Measurements from ENCODE around the gene IPO4.
A peak's percentile ranks its signal among the peaks of the same experiment; 100 is the strongest.

Gene IPO4

DNA sequence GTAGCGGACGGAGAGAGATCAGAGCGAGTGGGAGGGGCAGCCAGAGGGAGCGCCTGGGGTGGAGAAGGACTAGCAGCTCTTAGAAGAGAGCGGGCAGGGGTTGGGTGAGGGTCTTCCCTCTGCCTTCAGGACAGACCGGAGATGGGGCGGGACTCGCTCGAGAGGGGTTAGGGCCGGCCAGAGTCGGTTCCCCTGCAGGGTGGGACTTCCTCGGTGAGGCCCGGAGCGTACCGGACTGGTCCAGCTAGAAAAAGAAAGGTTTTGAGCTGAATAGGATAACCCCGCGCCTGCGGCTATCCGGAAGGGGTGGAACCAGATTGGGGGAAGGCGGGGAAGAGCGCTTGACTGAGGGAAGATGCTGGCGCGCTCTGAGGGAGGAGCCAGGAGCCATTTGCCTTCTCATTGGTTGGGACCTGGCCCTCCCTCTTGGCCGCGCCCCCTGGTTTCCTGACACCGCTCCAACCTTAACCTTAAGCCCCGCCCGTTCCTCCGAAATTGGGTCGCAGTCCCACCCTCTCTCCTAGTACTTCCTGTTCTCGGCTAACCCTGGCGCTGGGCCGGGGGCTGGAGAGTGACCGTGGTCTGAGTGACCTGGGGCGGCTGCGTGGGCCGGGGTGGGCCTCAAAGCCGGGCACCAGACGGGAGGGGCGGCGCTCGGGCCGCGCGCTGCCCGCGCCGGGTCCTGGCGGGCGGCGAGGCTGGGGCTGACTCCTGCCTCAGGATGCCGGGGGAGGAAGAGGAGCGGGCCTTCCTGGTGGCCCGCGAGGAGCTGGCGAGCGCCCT, 41.4 kb downstream of the IPO4 start, which contains the start of gene RNF31:
RNF31 (plus strand) TSS at position 521 of the 783 bp plus-strand sequence; CDS start at position 722, 201 bp downstream.
- peak; percentile 96 for DNase-seq

GRCh38 chr14:24146453-24146977, 42.1 kb downstream of the IPO4 start, which contains the start of gene PSME2:
TSS of gene PSME2 (minus strand) at chr14:24146610. CDS start at chr14:24146581, 29 bp downstream.
- DNase-seq = peak; percentile 92

GRCh38 chr14:24145690-24146452, 42.7 kb downstream of the IPO4 start:
- no peak for DNase-seq

DNA sequence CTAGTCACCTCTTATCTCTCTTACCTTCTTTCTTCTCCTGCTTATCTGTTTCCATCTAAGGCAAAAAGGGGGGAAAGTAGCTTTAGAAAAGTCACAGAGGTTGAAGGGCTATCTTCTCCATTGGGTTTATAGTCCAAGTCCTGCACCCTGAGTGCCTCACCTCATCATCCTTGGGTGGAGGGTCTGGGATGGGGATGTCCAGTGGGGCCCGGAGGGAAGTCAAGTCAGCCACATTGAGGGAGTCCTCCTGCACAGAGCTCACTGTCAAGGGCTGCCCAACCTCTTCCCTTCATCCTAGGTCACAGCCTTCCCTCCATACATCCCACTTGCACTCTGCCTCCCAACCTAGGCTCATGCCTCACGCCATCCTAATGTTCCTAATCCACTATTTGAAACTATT, 43.4 kb downstream of the IPO4 start:
- no peak for DNase-seq

- no peak for DNase-seq
Observed at GRCh38 chr14:24144451-24144850, 44.2 kb downstream of the IPO4 start.

GRCh38 chr14:24143511-24143910, 45.1 kb downstream of the IPO4 start:
- no peak for DNase-seq

- DNase-seq = peak; percentile 99
Observed at GRCh38 chr14:24141097-24141880, 47.3 kb downstream of the IPO4 start, which contains the start of gene EMC9. TSS of gene EMC9 (minus strand) at chr14:24141591. CDS start at chr14:24141304, 287 bp downstream.

DNA sequence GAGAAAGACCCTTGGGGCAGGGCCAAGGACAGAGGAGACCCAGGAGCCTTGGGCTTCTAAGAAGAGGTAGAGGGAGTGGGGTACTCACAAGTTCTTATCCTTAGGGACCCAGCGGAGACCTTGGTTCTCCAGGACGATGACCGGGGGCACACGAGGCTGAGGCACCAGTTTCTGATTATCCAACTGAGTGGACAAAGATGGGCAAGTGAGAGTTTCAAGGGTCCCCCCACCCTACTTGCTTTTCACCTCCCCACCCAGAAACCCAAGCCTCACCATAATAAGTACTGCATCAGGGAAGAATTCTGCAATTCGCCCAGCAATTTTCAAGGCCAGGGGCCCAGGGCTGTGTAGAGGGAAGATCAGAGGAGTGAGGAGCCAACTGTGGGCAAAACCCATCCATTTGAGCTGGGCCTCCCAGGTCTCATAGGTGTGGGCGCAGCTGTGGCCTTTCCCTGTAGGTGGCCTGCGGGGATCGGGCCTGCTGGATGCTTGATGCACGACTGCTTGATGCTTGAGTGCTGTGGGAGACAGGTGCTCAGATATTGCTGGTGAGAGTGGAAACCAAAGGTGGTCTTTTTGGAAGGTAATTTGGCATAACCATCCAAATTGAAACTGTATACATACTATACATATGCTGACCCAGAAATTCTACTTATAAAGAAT, 49.2 kb downstream of the IPO4 start:
- DNase-seq = peak; percentile 19

GRCh38 chr14:24138396-24139271, 50.0 kb downstream of the IPO4 start:
- no peak for DNase-seq

DNA sequence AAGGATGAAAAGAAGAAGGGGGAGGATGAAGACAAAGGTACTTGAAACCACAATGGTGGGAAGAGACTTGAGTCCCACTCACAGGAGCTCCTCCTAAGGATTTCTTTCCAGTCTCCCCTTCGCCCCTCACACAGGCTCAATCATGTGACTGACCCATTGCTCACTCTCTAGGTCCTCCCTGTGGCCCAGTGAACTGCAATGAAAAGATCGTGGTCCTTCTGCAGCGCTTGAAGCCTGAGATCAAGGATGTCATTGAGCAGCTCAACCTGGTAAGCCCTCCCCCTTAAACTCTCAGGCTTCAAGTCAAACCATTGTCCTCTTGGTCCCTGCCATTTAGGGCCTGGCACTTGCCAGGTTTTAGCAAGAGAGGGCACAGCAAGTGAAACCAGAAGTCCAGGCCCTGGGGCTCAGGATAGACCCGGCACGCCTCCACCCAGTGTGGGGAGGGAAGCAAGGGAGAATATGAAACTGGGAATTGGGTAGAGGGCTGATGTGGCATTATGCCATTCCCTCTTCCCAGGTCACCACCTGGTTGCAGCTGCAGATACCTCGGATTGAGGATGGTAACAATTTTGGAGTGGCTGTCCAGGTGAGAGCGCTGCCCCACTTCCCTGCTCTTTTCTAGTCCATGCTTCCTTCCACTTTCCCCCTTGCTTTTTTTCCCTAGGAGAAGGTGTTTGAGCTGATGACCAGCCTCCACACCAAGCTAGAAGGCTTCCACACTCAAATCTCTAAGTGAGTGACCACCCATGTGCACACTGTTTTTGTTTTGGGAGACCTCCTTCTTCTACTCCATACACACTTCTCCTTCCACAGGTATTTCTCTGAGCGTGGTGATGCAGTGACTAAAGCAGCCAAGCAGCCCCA, 50.9 kb downstream of the IPO4 start:
- DNase-seq = no peak

DNA sequence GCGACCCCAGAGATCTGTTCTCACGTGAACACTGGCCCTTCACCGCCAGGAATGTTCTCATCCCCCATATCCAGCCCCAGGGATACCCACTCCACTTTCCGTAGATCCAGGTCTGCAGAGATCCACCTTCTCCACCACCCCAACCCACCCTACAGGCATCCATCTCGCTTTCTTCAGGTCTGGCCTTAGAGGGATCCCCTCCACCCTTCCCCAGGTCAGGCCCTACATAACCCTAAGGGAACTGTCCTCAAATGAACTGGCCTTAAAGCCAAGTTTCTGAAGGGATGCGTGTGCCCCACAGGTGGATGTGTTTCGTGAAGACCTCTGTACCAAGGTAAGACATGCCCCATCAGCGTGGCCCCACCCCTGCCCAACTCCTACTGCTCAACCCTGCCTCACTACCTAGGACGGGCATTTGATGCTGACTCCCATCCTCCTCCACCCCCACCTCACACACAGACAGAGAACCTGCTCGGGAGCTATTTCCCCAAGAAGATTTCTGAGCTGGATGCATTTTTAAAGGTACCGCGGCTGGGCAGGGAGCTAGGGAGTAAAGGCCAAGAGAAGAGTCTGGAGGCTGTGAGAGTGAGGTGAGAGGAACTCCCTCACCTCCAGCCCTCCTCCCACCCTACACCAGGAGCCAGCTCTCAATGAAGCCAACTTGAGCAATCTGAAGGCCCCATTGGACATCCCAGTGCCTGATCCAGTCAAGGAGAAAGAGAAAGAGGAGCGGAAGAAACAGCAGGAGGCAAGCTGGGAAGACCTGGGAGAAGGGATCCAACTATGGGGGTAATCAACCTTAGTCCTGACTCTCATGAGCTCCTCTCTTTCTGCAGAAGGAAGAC, 51.7 kb downstream of the IPO4 start:
- DNase-seq = no peak

DNA sequence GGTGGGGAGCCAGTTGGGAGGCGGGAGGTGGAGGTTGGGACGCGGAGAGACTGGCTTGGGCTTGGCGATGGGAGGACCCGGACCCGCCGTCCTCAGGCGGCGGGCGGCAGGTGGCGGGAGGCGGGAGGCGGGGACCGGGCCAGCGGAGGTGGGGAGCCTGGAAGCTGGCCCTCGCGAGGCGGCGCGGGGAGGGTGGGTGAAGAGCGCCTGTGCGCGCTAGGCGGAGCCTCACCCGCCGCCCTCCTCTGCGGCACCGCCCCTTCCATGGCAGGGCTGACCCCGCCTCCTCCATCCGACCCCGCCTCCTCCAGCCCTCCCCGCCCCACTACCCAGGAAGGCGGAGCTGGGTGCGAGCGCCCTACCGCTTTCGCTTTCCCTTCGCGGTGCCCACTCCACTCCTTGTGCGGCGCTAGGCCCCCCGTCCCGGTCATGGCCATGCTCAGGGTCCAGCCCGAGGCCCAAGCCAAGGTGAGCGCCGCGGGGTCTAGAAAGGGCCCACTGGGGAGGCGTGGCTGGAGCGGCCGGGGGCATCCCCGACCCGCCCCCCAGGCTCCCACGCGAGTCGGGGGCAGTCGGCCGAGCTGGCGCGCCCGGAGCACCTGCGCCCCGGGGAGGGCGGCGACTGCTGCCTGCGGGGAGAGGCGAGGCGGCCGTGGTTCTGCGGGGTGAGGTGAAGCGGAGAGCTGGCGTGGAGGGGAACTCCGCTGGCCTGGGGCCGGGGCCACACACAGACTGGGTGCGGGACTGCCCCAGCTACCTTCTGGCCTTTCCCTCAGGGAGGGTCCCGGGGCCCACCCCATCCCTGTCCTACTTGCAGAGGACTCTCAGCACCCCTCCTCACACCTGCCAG, 52.6 kb downstream of the IPO4 start, which contains the start of gene PSME1:
PSME1 (plus strand) TSS at position 361 of the 850 bp plus-strand sequence; CDS start at position 430, 69 bp downstream.
- peak; percentile 91 for DNase-seq

DNA sequence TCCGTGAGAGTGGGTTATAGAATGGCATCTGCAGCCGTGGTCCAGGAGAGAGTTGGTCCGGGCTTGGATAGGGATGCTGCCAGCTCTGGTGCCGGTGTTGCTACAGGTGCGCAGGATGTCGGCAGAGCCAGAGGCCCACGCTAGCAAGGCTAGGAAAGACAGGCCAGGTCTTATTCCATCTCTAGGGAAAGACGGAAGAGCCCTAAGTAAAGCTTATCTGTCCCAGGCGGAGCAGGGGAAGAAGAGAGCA, 53.1 kb downstream of the IPO4 start:
- no peak for DNase-seq

DNA sequence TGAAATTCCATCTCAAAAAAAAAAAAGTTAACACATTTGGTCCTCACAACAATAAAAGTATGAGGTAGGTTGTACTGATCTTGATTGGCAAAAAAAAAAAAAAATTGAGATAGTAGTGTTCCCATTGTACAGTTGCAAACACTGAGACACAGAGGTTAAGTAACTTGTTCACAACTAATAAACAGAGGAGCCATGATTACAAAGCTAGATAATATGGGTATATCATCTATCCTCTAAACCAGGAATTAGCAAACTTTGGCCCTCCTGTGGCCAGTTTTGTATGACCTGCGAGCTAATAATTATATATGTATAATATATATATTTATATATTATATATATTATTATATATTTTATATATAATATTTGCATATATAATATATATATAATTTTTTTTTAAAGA, 54.9 kb downstream of the IPO4 start:
- DNase-seq = no peak

GRCh38 chr14:24132976-24133375, 55.6 kb downstream of the IPO4 start:
- DNase-seq = no peak

- peak; percentile 26 for DNase-seq
Observed at GRCh38 chr14:24132061-24132685, 56.4 kb downstream of the IPO4 start.

DNA sequence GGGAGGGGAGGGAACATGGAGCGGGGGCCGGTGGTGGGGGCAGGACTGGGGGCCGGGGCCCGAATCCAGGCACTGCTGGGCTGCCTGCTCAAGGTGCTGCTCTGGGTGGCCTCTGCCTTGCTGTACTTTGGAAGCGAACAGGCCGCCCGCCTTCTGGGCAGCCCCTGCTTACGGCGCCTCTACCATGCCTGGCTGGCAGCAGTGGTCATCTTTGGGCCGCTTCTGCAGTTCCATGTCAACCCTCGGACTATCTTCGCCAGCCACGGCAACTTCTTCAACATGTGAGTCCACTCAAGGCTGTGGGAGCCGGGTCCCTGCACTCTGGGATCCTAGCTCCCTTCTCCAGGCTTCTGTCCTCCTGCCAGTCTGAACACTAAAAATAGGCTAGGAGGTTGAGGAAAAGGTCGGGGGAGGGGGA, 57.1 kb downstream of the IPO4 start:
- no peak for DNase-seq

Measured in CD4-positive, alpha-beta T cell treated with Interleukin-4 for 4 hours (primary cell).